Bronchial epithelial cell (primary cell): ENCODE data around the gene FBF1. TPM values are rescaled to one million over a fixed set of nuclear protein-coding genes. Genes with fewer than 3 reads are reported as not detected.

Experiments
- DNase-seq: peaks from one replicate; pipeline ENCODE4 v3.0.0-alpha.2; 2010; ENCODE audit warnings: low read depth
- FAIRE-seq: peaks from 2 replicates; lab custom pipeline; 2011; peaks lifted over from hg19 to GRCh38; lab: Jason Lieb, UNC
- H3K27me3 ChIP-seq: 2 replicates; pipeline ENCODE4 v1.5.1; 2011; ENCODE audit warnings: low read length; ENCODE audit not compliant: control insufficient read depth, insufficient read depth
- H3K36me3 ChIP-seq: 2 replicates; pipeline ENCODE4 v1.5.1; 2011; ENCODE audit warnings: low read length; ENCODE audit not compliant: control insufficient read depth, insufficient read depth
- H3K4me3 ChIP-seq: 2 replicates; pipeline ENCODE4 v1.5.1; 2011; ENCODE audit warnings: mild to moderate bottlenecking, low read depth, low read length, control low read depth
- total RNA-seq: library from RNA; depleted of rRNA; stranded (reverse); fragments of >200 nt; gene quantifications from 2 replicates; pipeline ENCODE4 v1.2.1, GENCODE V29; 2014
- TF ChIP-seq, protein P1 (sequence below): IDR thresholded peaks from 2 replicates; pipeline ENCODE4 v1.5.1; 2011; ENCODE audit warnings: mild to moderate bottlenecking, moderate library complexity, low read length, control low read depth, inconsistent platforms; ENCODE audit not compliant: insufficient read depth, severe bottlenecking

Gene FBF1
- total RNA-seq, 1 donor from 2014 or later, result 10.5 TPM

DNA sequence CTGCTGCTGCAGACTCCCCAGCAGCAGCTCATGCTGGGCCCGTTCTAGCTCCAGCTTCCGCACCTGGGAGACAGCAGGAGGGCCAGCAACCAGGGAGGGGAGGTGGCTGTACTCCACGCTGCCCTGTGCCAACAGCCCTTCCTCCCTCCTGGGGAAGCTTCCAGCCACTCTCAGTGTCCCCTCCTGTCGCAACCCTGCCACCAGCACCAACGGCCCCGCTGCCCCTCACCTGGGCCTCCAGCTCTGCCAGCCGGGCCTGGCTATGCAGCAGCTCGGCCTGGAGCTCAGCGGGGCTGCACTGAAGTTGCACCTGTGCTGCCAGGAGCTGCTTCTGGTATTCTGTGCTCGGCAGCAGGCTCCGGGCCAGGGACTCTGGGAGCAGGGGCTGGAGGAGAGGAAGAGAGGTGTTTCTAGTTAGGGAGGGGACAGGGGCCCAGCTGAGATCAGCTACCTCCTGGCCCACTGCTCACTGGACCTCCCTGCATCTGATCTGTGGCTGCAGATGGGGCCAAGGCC lies 20.7 kb downstream of the FBF1 start:
- TF ChIP-seq, protein P1, sequence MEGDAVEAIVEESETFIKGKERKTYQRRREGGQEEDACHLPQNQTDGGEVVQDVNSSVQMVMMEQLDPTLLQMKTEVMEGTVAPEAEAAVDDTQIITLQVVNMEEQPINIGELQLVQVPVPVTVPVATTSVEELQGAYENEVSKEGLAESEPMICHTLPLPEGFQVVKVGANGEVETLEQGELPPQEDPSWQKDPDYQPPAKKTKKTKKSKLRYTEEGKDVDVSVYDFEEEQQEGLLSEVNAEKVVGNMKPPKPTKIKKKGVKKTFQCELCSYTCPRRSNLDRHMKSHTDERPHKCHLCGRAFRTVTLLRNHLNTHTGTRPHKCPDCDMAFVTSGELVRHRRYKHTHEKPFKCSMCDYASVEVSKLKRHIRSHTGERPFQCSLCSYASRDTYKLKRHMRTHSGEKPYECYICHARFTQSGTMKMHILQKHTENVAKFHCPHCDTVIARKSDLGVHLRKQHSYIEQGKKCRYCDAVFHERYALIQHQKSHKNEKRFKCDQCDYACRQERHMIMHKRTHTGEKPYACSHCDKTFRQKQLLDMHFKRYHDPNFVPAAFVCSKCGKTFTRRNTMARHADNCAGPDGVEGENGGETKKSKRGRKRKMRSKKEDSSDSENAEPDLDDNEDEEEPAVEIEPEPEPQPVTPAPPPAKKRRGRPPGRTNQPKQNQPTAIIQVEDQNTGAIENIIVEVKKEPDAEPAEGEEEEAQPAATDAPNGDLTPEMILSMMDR, result no peak
- H3K27me3 ChIP-seq, result no peaks in the 10 kb centered on the region
- H3K4me3 ChIP-seq, result no peak overlapping the region
- DNase-seq (no peak), FAIRE-seq (no peak)
- peaks cover 1% of the 10 kb centered on the region for H3K36me3 ChIP-seq

DNA sequence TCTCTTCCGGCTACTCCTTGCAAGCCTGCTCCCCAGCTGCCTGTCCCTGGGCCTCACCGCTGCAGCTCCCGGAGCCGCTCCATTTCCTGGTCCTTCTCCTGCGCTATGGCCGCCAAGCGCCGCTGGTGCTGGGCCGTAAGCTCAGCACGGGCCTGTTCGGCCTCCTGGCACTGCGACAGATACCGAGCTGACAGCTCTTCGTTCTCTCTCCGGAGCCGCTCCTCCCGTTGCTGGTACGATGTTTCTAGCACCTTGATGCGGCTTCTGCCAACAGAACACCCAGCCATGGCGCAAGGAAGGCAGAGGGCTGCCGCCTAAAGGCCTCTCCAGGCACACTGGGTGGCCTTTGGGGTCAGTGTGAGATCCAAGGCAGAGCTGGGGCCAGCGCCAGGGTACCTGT lies 21.2 kb downstream of the FBF1 start:
- peaks cover 3% of the 10 kb centered on the region for H3K36me3 ChIP-seq
- DNase-seq (no peak), FAIRE-seq (no peak)
- H3K4me3 ChIP-seq, result no peak overlapping the region
- no peaks in the 10 kb centered on the region for H3K27me3 ChIP-seq
- TF ChIP-seq, protein P1, result no peak

GRCh38 chr17:75917917-75918445 lies 22.9 kb downstream of the FBF1 start:
- no peaks in the 10 kb centered on the region for H3K27me3 ChIP-seq
- DNase-seq (no peak), FAIRE-seq (no peak)
- TF ChIP-seq, protein P1, result no peak
- no peak overlapping the region for H3K4me3 ChIP-seq
- H3K36me3 ChIP-seq, result peaks cover 5% of the 10 kb centered on the region

DNA sequence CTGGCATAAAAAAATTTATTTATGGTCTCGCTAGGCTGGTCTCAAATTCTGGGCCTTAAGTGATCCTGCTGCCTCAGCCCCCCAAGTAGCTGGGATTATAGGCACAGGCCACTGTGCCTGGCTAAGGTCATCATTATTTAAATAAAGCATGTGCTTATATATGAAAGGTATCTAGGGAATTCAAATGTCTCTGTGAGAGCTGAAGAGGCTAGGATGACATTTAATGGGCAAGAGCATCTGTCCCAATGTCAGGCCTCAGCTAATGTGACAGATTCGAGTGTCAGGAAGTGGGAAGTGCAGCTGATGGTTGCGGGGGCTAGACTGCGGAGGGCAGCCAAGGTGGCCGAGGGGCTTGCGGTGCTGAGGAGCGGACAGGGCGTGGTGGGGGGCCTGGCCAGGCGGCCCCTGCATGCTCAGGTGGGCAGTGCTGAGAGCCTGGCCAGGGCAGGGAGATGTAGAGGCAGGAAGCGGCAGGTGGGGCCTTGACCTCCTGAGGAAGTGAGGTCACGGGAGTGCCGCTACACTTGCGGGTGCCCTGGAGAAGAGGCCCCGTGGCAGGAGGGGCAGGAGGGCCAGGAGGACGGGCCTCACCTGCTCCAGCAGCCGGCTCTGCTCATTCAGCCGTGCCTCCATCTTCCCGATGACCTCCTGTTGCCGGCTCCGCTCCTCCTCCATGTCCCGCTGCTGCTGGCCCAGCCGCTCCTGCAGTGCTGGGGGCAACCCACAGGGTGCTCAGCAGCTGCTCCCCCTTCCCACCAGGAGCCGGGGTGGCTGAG lies 23.5 kb downstream of the FBF1 start:
- TF ChIP-seq, protein P1, result no peak
- H3K36me3 ChIP-seq, result peaks cover 5% of the 10 kb centered on the region
- no peaks in the 10 kb centered on the region for H3K27me3 ChIP-seq
- H3K4me3 ChIP-seq, result no peak overlapping the region
- DNase-seq (no peak), FAIRE-seq (no peak)

GRCh38 chr17:75915268-75915667 lies 25.6 kb downstream of the FBF1 start:
- H3K36me3 ChIP-seq, result peaks cover 5% of the 10 kb centered on the region
- TF ChIP-seq, protein P1, result no peak

More at GRCh38 chr17:75915268-75915667, 25.6 kb downstream of the FBF1 start:
- no peaks in the 10 kb centered on the region for H3K27me3 ChIP-seq
- FAIRE-seq, result no peak
- no peak overlapping the region for H3K4me3 ChIP-seq
- DNase-seq, result no peak
